K562 (cell line): ENCODE results near the gene FBXW2. TPM values are rescaled to one million over a fixed set of nuclear protein-coding genes. Genes with fewer than 3 reads are reported as not detected.

Experiments used
- ATAC-seq: fragments of 200-7000 bp; cut with Tn5 transposase; 3 replicates; pipeline ENCODE4 v1.9.1; 2020; ENCODE audit warnings: moderate library complexity
- BruUV-seq: library from RNA; stranded (reverse); fragments of 400-500 nt; replicated peaks from 2 replicates; lab custom pipeline; 2021; lab: Mats Ljungman, UMichigan
- CTCF ChIA-PET: fragments of 300-600 bp; formaldehyde crosslinking; extraction: SDS; loops from one replicate; lab custom pipeline; 2021; ENCODE audit warnings: low intra/inter-chr PET ratio; lab: Yijun Ruan, JAX
- POLR2A ChIA-PET: fragments of 300-600, 350-650 bp; sonication (Branson Sonifier 250); formaldehyde crosslinking; extraction: SDS; loops from one replicate; lab custom pipeline; 2021; ENCODE audit warnings: antibody characterized with exemption, inconsistent platforms; lab: Yijun Ruan, JAX
- DNase-seq, 4 experiments: peaks; one replicate each; pipeline versions ENCODE4 v3.0.0 to v3.0.0-alpha.2; 2011 to 2018; ENCODE audit warnings: low spot score in 3 of 4, mixed read lengths in 3 of 4; ENCODE audit errors: extremely low read depth in 1 of 4
- FAIRE-seq: peaks from 2 replicates; lab custom pipeline; 2011; peaks lifted over from hg19 to GRCh38; lab: Jason Lieb, UNC
- H2AFZ ChIP-seq: 2 replicates; pipeline ENCODE4 v1.6.0; 2011; ENCODE audit warnings: low read depth, low read length, control low read depth, inconsistent platforms
- H3K27ac ChIP-seq: fragments of 200-600 bp; 3 replicates; pipeline ENCODE4 v1.8.0; 2011; ENCODE audit warnings: low read depth, mild to moderate bottlenecking, control low read depth, inconsistent platforms, low read length, moderate library complexity, mixed read lengths; ENCODE audit errors: extremely low read depth
- H3K27me3 ChIP-seq, 2 experiments: fragments of 300-600 bp in 1 of 2; 2 replicates in 1 of 2; 3 replicates in 1 of 2; pipeline versions ENCODE4 v1.6.0 to v1.8.0; 2011; ENCODE audit warnings: inconsistent platforms in 2 of 2, low read length in 2 of 2, mild to moderate bottlenecking in 1 of 2, mixed read lengths in 1 of 2, moderate library complexity in 1 of 2; ENCODE audit not compliant: control insufficient read depth in 2 of 2, insufficient read depth in 2 of 2
- H3K36me3 ChIP-seq: fragments of 300-600 bp; 3 replicates; pipeline ENCODE4 v1.8.0; 2011; ENCODE audit warnings: mild to moderate bottlenecking, low read length, inconsistent platforms; ENCODE audit not compliant: control insufficient read depth, insufficient read depth
- H3K4me1 ChIP-seq, 2 experiments: fragments of 200-600 bp in 1 of 2; replicated peaks in 1 of 2; 2 replicates in 1 of 2; 3 replicates in 1 of 2; pipeline versions ENCODE4 v1.5.1 to v1.8.0; 2011; ENCODE audit warnings: inconsistent platforms in 2 of 2, low read length in 2 of 2, mild to moderate bottlenecking in 1 of 2, mixed read lengths in 1 of 2, moderate library complexity in 1 of 2; ENCODE audit not compliant: control insufficient read depth in 2 of 2, insufficient read depth in 2 of 2
- H3K4me2 ChIP-seq: 2 replicates; pipeline ENCODE4 v1.6.1; 2011; ENCODE audit warnings: low read length, control low read depth, inconsistent platforms, mixed read lengths; ENCODE audit not compliant: insufficient read depth
- H3K4me3 ChIP-seq: fragments of 200-600 bp; sonication (generic), shearing (Covaris generic); 2 replicates; pipeline ENCODE4 v1.5.1; 2016; ENCODE audit warnings: control low read depth, inconsistent platforms
- H3K79me2 ChIP-seq: fragments of 200-600 bp; 3 replicates; pipeline ENCODE4 v1.8.0; 2011; ENCODE audit warnings: low read length, inconsistent platforms; ENCODE audit not compliant: control insufficient read depth, insufficient read depth
- H3K9ac ChIP-seq, 2 experiments: 2 replicates each; pipeline versions ENCODE4 v1.6.0 to v1.6.1; 2011; ENCODE audit warnings: low read depth in 2 of 2, low read length in 2 of 2, control low read depth in 1 of 2, inconsistent platforms in 1 of 2, mild to moderate bottlenecking in 1 of 2, mixed read lengths in 1 of 2; ENCODE audit not compliant: insufficient read depth in 1 of 2
- H3K9me1 ChIP-seq: one replicate; pipeline ENCODE4 v1.6.0; 2011; ENCODE audit warnings: inconsistent platforms, mild to moderate bottlenecking, low read length, moderate library complexity; ENCODE audit not compliant: control insufficient read depth, insufficient read depth
- H3K9me3 ChIP-seq: replicated peaks from 2 replicates; pipeline ENCODE4 v1.5.1; 2011; ENCODE audit warnings: low read depth, low read length, inconsistent platforms; ENCODE audit not compliant: control insufficient read depth, insufficient read depth
- H4K20me1 ChIP-seq: replicated peaks from 2 replicates; pipeline ENCODE4 v1.6.1; 2011; ENCODE audit warnings: low read length, inconsistent platforms, mixed read lengths; ENCODE audit not compliant: control insufficient read depth, insufficient read depth
- JUND ChIP-seq, 2 experiments: IDR thresholded peaks; 2 replicates in 1 of 2; 3 replicates in 1 of 2; pipeline ENCODE4 v1.6.1; 2011; ENCODE audit warnings: borderline replicate concordance in 2 of 2, low read depth in 2 of 2, low read length in 2 of 2, improper control_type of control experiment in 1 of 2, missing biosample characterization in 1 of 2, missing genetic modification characterization in 1 of 2, missing genetic modification reagents in 1 of 2
- OTX1 ChIP-seq: fragments of 450-650 bp; formaldehyde crosslinking; IDR thresholded peaks from 2 replicates; pipeline ENCODE4 v1.4.0; 2022; ENCODE audit warnings: mild to moderate bottlenecking
- RAD21 ChIP-seq, 2 experiments: fragments of 250-450 bp in 1 of 2; fragments of 450-650 bp in 1 of 2; sonication (Bioruptor Pico) in 1 of 2; formaldehyde crosslinking in 1 of 2; IDR thresholded peaks in 1 of 2; conservative IDR thresholded peaks in 1 of 2; 2 replicates each; pipeline versions ENCODE4 v1.4.0 to v1.8.0; 2020 to 2022; ENCODE audit warnings: mild to moderate bottlenecking in 2 of 2, moderate library complexity in 1 of 2
- RB1 ChIP-seq: fragments of 450-650 bp; IDR thresholded peaks from 2 replicates; pipeline ENCODE4 v1.6.1; 2017; ENCODE audit warnings: low read depth, mild to moderate bottlenecking
- SMC3 ChIP-seq: conservative IDR thresholded peaks from 2 replicates; pipeline ENCODE4 v1.6.1; 2011; ENCODE audit warnings: low read depth, low read length, improper control_type of control experiment; ENCODE audit not compliant: insufficient read depth
- SRSF3 ChIP-seq: fragments of 200-400 bp; formaldehyde crosslinking; IDR thresholded peaks from 2 replicates; pipeline ENCODE4 v1.6.1; 2016; ENCODE audit warnings: mild to moderate bottlenecking, low read length, moderate library complexity; ENCODE audit not compliant: insufficient read depth
- WGBS: fragments of 100-300 bp; shearing (Covaris generic); methylation state at CpG from one replicate; pipeline ENCODE4 v1.1.6; 2016; ENCODE audit warnings: low coverage, mixed read lengths; ENCODE audit not compliant: insufficient coverage; ENCODE audit errors: missing lambda C conversion rate; 5-methylcytosine and 5-hydroxymethylcytosine counted together
- in situ Hi-C: fragments of 300-500 bp; cut with MboI; formaldehyde crosslinking; loops from 4 replicates; pipeline ENCODE4 v1.15.0; 2018; ENCODE audit warnings: inconsistent platforms, mixed read lengths
- intact Hi-C: fragments of 100-400 bp; cut with micrococcal nuclease; formaldehyde crosslinking; loops from 2 replicates; pipeline ENCODE4 v1.14.2; 2022
- polyA plus RNA-seq, 8 experiments: library from polyadenylated mRNA; depleted of rRNA in 4 of 8; stranded (reverse) in 5 of 8; unstranded in 3 of 8; fragments of >200 nt; fragmentation: Nextera tagmentation in 2 of 8; fragmentation: Illumina TruSeq in 1 of 8; extraction: Ambion mirVana in 2 of 8; extraction: Trizol in 1 of 8; gene quantifications; 2 replicates each; pipeline versions ENCODE4 v1.2.1 to v1.2.3, GENCODE V29; 2011 to 2014; ENCODE audit warnings: inconsistent platforms in 1 of 8, missing spikeins in 1 of 8
- total RNA-seq, 7 experiments: library from RNA; depleted of rRNA in 6 of 7; stranded (reverse); fragments of >200 nt in 6 of 7; fragmentation: Illumina TruSeq in 2 of 7; extraction: Trizol in 2 of 7; gene quantifications; 2 replicates each; pipeline versions ENCODE4 v1.2.1 to v1.2.3, GENCODE V29; 2011 to 2021; ENCODE audit warnings: low replicate concordance in 1 of 7
- TF ChIP-seq, protein P1 (sequence below): fragments of 200-400 bp; formaldehyde crosslinking; IDR thresholded peaks from 2 replicates; pipeline ENCODE4 v1.6.1; 2017; ENCODE audit warnings: mild to moderate bottlenecking, low read depth, low read length, moderate library complexity
- TF ChIP-seq, protein P2 (sequence below), 3 experiments: IDR thresholded peaks in 2 of 3; conservative IDR thresholded peaks in 1 of 3; 2 replicates each; pipeline ENCODE4 v1.5.1; 2011 to 2012; ENCODE audit warnings: low read length in 3 of 3, mild to moderate bottlenecking in 3 of 3, control low read depth in 2 of 3, improper control_type of control experiment in 1 of 3, inconsistent platforms in 1 of 3, low read depth in 1 of 3, mixed read lengths in 1 of 3, moderate library complexity in 1 of 3; ENCODE audit not compliant: insufficient read depth in 2 of 3
- TF ChIP-seq, protein P3 (sequence below), 2 experiments: fragments of 450-650 bp in 1 of 2; sonication (generic) in 1 of 2; formaldehyde crosslinking in 1 of 2; IDR thresholded peaks in 1 of 2; conservative IDR thresholded peaks in 1 of 2; 2 replicates each; pipeline versions ENCODE4 v1.6.1 to v1.8.1; 2016 to 2023; ENCODE audit warnings: mild to moderate bottlenecking in 2 of 2, moderate library complexity in 2 of 2, inconsistent platforms in 1 of 2, missing genetic modification reagents in 1 of 2
- TF ChIP-seq, protein P4 (sequence below): fragments of 450-650 bp; IDR thresholded peaks from 2 replicates; pipeline ENCODE4 v1.6.1; 2016; ENCODE audit warnings: antibody characterized with exemption

The FBXW2 gene
- total and polyA plus RNA-seq, 9 of the 15 experiments (the other 6 are each of a cell fraction or from before 2014, with no cell fraction given), result 2.5 to 57.8 (median 28.1) TPM

DNA sequence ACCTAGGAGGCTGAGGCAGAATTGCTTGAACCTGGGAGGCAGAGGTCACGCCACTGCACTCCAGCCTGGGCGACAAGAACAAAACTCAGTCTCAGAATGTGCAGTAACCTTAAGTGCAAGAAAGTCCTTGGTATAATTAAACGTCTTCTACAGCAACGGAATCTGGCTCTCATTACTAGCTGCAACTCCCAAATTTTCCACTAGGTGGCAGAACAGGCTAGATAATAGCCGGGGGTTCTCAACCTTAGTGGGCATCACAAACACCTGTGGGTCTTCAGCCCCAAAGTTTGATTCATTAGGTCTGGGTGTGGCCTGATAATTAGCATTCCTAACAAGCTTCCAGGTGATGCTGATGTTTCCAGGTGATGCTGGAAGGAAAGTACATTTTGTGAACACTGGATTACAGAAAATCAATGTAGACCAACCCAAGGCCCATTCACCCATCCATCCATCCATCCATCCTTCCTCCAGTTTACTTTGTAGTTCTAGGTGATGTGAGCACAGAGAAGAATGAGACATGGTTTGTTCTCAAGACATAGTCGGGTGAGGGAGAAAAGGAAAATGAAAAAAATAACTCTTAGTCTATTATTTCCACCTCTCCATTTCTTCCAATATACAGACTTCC lies 37.3 kb downstream of the FBXW2 start:
- intact Hi-C loops, result loop anchor here (1.0 to 5.0 kb wide), 7 partner anchors 111 to 646 kb away; partner anchors contain the start of gene RAB14
- no TSS peak for BruUV-seq
- Histone ChIP-seq H3K36me3 (peaks cover 32% of the 10 kb centered on the region; the same call in 2 of the 3 replicates), H3K4me2 (no peak overlapping the region), H4K20me1 (no peaks in the 10 kb centered on the region), H3K9me1 (no peaks in the 10 kb centered on the region), H3K79me2 (no peaks in the 10 kb centered on the region), H3K4me1 (no peaks in the 10 kb centered on the region; a peak in 1 of 5 replicates), H3K4me3 (no peak overlapping the region), H2AFZ (no peak overlapping the region), H3K9me3 (no peaks in the 10 kb centered on the region), H3K9ac (no peak overlapping the region), H3K27me3 (no peaks in the 10 kb centered on the region), H3K27ac (no peak overlapping the region)
- DNase-seq, result peak; percentile 75 to 84 (median 77)
- in situ Hi-C loops, result loop anchor here (10.0 kb wide), 1 partner anchor 639 kb away; no protein-coding TSS in a partner anchor
- peak; percentile 92 for ATAC-seq
- CTCF ChIA-PET, result interaction anchor here (0.6 to 2.4 kb wide), 5 partner anchors 136 to 790 kb away, joined by 3 to 12 read pairs (median 3); no protein-coding TSS in a partner anchor
- FAIRE-seq, result peak; percentile 88
- WGBS, result 5% methylated on average over 6 of the region's 6 CpGs
- POLR2A ChIA-PET, result interaction anchor here (0.6 to 1.5 kb wide), 2 partner anchors 11 to 225 kb away, joined by 3 to 8 read pairs; no protein-coding TSS in a partner anchor
- TF ChIP-seq RAD21 (CRISPR knock-in tag; conservative IDR thresholded peaks at IDR 0.05 in 1 of 2, IDR thresholded peaks at IDR 0.05 in 1 of 2), result peak; percentile 91 to 94
- TF ChIP-seq OTX1 (CRISPR knock-in tag), result no peak
- TF ChIP-seq, protein P1, sequence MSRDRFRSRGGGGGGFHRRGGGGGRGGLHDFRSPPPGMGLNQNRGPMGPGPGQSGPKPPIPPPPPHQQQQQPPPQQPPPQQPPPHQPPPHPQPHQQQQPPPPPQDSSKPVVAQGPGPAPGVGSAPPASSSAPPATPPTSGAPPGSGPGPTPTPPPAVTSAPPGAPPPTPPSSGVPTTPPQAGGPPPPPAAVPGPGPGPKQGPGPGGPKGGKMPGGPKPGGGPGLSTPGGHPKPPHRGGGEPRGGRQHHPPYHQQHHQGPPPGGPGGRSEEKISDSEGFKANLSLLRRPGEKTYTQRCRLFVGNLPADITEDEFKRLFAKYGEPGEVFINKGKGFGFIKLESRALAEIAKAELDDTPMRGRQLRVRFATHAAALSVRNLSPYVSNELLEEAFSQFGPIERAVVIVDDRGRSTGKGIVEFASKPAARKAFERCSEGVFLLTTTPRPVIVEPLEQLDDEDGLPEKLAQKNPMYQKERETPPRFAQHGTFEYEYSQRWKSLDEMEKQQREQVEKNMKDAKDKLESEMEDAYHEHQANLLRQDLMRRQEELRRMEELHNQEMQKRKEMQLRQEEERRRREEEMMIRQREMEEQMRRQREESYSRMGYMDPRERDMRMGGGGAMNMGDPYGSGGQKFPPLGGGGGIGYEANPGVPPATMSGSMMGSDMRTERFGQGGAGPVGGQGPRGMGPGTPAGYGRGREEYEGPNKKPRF, result no peak
- TF ChIP-seq, protein P2, sequence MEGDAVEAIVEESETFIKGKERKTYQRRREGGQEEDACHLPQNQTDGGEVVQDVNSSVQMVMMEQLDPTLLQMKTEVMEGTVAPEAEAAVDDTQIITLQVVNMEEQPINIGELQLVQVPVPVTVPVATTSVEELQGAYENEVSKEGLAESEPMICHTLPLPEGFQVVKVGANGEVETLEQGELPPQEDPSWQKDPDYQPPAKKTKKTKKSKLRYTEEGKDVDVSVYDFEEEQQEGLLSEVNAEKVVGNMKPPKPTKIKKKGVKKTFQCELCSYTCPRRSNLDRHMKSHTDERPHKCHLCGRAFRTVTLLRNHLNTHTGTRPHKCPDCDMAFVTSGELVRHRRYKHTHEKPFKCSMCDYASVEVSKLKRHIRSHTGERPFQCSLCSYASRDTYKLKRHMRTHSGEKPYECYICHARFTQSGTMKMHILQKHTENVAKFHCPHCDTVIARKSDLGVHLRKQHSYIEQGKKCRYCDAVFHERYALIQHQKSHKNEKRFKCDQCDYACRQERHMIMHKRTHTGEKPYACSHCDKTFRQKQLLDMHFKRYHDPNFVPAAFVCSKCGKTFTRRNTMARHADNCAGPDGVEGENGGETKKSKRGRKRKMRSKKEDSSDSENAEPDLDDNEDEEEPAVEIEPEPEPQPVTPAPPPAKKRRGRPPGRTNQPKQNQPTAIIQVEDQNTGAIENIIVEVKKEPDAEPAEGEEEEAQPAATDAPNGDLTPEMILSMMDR (IDR thresholded peaks at IDR 0.05 in 2 of 3, conservative IDR thresholded peaks at IDR 0.05 in 1 of 3; ENCODE audit: insufficient read depth in 2 of 3, low read depth in 1 of 3, low read length in 3 of 3), result peak; percentile 78 to 89 (median 85)
- TF ChIP-seq SMC3, result peak; percentile 68
- TF ChIP-seq SRSF3, result no peak
- peak; percentile 29; the same call in 1 of the 2 replicates for TF ChIP-seq RB1
- peak; percentile 10; the same call in 1 of the 2 replicates for TF ChIP-seq JUND (IDR thresholded peaks at IDR 0.05; ENCODE audit: borderline replicate concordance, low read depth, low read length)
- TF ChIP-seq JUND (tag; IDR thresholded peaks at IDR 0.05; ENCODE audit: borderline replicate concordance, low read depth, low read length), result no peak
- TF ChIP-seq, protein P3, sequence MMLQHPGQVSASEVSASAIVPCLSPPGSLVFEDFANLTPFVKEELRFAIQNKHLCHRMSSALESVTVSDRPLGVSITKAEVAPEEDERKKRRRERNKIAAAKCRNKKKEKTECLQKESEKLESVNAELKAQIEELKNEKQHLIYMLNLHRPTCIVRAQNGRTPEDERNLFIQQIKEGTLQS (IDR thresholded peaks at IDR 0.05), result no peak
- TF ChIP-seq, protein P3 (CRISPR knock-in tag; conservative IDR thresholded peaks at IDR 0.05), result 0 out of 2 replicates have a peak, but pooled peaks have one; percentile 51
- TF ChIP-seq, protein P4, sequence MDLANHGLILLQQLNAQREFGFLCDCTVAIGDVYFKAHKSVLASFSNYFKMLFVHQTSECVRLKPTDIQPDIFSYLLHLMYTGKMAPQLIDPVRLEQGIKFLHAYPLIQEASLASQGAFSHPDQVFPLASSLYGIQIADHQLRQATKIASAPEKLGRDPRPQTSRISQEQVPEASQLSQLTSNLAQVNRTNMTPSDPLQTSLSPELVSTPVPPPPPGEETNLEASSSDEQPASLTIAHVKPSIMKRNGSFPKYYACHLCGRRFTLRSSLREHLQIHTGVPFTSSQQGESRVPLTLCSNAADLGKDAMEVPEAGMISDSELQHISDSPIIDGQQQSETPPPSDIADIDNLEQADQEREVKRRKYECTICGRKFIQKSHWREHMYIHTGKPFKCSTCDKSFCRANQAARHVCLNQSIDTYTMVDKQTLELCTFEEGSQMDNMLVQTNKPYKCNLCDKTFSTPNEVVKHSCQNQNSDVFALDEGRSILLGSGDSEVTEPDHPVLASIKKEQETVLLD, result no peak
